Measurements from ENCODE around the gene CCNQ.

Gene CCNQ

GRCh38 chrX:153637121-153638040 is 38.4 kb upstream of the CCNQ start:
- DNase-seq (ENCODE audit: low read depth in 1 of 2, low spot score in 1 of 2): no peak

- no peak for DNase-seq (ENCODE audit: low read depth in 1 of 2, low spot score in 1 of 2)
Measured at GRCh38 chrX:153636716-153637115, 37.8 kb upstream of the CCNQ start.

DNA sequence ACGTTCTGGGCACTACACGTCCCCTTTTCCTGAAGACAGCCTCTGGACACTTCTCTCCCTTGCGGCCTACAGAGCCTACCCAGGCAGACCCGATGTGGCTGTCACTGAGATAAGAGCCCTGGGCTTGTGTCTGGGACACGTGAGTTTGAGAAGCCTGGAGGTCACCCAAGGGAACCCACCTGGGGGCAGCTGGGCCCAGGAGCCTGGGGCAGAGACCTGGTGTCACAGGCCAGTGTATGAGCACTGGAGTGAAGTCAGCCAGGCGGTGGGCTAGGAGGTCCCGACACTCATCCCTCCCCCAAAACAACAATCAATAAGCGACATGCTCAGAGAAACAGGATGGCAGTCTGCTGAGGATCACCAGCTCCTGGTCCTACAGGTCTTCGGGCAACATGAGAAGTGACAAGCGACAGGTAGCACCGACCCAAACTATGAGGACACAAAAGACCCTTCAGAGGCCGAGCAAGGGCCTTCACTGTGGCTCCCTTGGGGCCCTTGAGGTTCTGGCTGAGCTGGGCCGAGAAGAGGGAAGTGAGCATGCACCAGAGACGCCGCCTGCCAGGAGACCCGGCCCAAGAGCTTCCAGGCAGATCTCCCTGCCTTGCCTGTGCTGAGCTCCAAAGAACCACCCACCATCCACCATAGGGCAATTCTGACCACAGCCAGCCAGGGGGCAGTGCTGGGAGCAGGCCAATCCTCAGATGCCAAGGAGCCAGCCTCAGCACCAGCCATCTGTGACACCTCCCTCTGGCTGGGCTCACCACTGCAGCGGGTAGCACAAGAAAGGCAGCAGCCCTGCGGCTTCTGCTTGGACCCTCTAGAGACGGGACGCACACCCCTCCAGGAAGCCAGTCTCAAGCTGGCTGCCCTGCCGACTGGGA is 37.1 kb upstream of the CCNQ start:
- DNase-seq (ENCODE audit: low read depth in 1 of 2, low spot score in 1 of 2): no peak

DNA sequence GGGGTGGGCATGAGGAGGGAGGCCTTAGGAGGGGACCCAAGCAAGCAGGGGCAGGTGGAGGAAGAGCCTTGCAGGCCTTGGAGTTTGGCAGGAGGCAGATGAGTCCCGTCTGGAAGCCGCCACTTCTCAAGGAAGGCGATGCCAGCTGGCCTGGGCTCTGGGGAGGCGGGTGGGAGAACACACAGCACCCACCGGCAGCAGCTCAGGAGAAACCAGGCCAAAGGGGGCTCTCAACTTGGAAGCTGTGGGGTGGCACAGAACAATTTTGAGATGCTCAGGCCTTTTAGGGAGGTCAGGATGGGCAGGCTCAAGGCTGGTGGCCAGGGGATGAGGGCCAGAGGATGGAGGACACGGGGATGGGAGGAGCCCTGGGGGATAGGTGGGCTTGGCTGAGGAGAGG is 36.4 kb upstream of the CCNQ start:
- DNase-seq (ENCODE audit: low read depth in 1 of 2, low spot score in 1 of 2): no peak

DNA sequence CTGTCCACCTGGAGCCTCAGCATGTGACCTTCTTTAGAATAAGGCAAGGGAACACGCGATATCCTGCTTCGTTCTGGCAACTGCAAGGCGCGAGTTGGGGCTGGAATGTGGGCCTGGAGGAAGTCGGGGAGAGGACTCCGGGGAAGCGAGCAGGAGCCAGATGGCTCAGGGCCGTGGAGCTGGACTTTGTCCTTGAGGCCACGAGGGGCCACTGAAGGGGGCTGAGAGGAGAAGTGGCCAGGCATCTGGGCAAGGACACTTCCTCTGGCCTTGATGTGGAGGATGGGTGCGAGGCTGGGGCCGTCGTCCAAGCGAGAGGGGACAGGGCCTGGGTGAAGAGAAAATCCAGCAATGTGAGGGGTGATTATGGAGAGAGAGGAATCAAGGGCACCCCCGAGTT is 35.9 kb upstream of the CCNQ start:
- DNase-seq (ENCODE audit: low read depth in 1 of 2, low spot score in 1 of 2): no peak

DNA sequence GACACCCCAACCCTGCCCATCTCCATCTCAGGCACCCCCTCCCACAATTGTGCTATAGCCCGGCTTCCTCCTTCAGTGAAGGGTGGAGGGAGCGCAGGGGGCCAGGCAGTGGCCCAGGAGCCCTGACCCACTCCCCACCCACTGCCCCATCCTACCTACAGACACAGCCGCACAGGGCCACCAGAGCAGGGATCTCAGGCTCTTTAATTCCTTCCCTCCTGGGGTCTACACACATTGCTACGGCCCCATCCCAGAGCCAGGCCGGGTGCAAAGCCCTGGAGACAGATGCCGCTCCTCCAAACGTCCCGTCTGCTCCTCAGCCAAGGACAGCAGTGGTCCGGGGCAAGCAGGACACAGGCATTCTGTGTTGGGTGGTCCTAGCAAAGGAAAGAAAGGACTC is 35.3 kb upstream of the CCNQ start:
- DNase-seq (ENCODE audit: low read depth in 1 of 2, low spot score in 1 of 2): no peak

DNA sequence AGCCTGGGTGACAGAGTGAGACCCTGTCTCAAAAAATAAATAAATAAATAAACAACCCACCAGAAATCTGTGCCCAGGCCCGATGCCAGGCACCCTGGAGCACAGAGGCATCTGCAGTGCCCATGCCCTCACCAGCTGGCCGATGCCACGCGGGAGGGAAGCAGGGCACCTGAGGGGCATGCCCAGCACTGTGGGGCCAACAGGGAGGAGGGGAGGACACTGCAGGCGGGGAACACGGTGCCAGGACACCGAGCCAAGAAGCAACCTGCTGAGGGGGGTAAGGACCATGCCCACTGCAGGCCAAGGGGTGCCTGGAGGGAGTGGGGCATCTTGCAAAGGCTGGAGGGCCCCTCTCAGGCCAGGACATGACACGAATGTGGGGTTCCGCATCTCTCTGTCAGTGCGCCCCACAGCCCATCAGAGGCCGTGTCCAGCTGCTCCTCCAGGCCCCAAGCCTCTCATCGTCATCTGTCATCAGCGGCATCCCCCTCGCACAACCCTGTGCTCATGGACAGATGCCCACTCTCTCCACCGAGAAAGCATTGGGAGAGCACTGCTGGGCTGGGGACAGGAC is 34.8 kb upstream of the CCNQ start:
- DNase-seq (ENCODE audit: low read depth in 1 of 2, low spot score in 1 of 2): no peak

GRCh38 chrX:153633048-153633447 is 34.1 kb upstream of the CCNQ start:
- no peak for DNase-seq (ENCODE audit: low read depth in 1 of 2, low spot score in 1 of 2)

DNA sequence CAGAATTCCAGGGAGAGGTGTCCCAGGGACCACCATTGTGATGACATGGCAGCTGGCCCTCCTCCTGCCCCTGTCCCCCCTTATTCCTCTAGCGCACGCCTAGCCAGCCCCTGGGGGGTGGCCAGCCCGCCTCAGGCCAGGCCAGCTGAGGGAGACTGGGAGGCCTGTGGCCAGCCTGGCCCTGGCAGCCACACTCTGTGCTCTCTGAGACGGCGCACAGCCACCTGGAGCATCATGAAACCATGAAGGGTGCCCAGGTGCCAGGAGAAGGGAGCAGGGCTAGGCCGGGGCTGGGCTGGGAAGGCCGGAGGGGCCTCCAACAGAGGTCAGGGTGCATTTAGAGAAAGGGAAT is 33.6 kb upstream of the CCNQ start:
- DNase-seq (ENCODE audit: low read depth in 1 of 2, low spot score in 1 of 2): no peak

DNA sequence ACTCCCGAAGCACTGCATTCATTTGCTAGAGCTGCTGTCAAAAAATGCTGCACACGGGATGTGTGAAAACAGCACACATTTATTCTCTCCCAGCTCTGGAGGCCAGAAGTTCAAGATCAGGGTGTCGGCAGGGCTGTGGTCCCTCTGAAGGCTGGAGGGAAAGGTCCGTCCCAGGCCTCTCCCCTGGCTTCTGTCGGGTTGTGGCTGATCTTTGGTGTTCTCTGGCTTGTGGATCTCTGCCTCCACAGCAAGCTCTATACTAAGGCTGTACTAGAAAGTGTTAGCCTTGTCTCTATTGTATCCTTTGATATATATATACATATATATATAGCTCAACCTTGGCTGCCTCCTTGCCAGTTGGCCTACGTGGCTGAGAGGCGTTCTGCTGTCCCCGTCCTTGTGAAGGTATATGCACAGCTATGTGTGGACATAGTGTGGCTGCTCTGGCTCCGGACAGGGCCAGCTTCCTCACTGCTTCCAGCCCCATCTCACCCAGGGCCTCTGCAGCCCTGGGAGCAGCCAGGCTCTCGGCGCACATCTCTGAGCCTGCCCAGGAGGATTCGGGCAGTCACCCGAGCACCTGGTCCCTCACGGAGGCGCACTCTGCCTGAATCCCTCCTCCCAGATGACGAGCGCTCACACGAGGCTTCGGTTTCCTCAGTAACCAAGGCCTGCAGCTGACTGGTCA is 33.1 kb upstream of the CCNQ start:
- no peak for DNase-seq (ENCODE audit: low read depth in 1 of 2, low spot score in 1 of 2)

DNA sequence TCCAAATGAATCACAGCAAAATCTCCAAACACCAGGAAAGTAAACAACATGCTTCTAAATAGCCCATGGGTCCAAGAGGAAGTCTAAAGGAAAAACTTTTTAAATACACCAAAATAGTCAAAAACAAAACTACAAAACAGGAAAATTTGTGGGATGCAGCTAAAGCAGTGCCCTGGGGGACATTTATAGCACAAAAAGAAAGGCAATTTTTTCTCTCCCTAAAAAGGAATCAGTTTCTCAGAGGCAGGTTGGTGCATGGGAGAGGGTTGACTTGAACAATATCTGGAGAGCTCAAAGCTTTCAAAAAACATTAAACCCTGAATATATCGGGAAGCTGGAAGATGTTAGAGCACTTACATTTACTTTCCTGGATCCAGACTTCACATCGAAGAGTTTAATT is 32.4 kb upstream of the CCNQ start:
- DNase-seq (ENCODE audit: low read depth in 1 of 2, low spot score in 1 of 2): no peak

- no peak for DNase-seq (ENCODE audit: low read depth in 1 of 2, low spot score in 1 of 2)
Measured at GRCh38 chrX:153628665-153629064, 29.7 kb upstream of the CCNQ start.

DNA sequence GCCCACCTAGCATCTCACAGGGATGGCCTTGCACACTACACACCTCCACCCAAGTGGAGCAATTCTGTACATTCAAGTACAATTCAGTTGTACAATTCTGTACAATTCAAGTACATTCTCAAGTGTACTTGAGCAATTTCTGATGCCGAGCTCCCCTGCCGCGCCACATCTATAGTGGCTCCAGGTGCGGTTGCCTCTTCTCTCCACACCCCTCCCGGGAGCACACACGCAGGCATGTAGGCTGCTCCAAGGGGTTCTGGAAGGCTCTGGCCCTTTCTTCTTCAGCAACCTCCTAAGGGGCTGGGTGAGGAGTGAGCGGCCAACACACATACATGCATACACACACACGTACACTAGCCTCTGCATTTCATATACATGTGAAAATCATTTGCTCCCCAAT is 29.2 kb upstream of the CCNQ start:
- DNase-seq (ENCODE audit: low read depth in 1 of 2, low spot score in 1 of 2): no peak

GRCh38 chrX:153627675-153628111 is 28.8 kb upstream of the CCNQ start:
- no peak for DNase-seq (ENCODE audit: low read depth in 1 of 2, low spot score in 1 of 2)

DNA sequence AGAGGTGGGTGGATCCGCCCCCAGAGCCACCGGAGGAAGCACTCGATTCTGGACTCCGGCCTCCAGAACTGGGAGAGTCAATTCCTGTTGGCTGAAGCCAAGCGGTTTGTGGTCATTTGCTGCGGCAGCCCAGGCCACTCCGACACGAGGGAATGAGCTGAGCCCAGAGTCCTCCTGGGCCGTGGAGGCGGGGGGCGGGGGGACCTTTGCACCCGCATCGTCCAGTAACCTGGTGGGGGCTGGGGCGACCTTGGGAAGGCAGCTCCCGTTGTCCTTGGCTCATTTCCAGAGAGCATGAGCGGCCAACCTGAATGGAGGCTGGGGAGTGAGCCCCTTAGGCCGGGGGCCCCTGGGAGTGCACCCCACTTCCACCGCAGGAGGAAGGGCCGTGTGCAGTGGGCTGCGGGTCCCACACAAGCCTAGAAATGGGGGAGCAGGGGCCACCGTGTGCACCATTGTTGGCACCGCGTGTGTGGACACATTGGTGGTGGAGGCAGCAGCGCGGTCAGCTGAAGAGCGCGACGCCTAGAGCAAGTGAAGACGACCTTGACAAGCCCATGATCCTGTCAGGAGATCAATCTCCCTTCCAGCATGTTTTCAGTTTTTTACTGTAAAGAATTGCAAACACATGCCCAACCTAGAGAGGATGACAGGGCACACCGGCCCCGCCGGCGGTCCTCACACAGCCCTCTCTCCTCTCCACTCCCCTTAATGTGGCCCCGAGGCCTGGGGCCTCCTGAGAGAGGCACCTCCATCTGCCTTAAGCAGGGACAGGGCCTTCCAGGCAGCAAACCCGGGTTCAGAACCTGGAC is 28.1 kb upstream of the CCNQ start:
- no peak for DNase-seq (ENCODE audit: low read depth in 1 of 2, low spot score in 1 of 2)

DNA sequence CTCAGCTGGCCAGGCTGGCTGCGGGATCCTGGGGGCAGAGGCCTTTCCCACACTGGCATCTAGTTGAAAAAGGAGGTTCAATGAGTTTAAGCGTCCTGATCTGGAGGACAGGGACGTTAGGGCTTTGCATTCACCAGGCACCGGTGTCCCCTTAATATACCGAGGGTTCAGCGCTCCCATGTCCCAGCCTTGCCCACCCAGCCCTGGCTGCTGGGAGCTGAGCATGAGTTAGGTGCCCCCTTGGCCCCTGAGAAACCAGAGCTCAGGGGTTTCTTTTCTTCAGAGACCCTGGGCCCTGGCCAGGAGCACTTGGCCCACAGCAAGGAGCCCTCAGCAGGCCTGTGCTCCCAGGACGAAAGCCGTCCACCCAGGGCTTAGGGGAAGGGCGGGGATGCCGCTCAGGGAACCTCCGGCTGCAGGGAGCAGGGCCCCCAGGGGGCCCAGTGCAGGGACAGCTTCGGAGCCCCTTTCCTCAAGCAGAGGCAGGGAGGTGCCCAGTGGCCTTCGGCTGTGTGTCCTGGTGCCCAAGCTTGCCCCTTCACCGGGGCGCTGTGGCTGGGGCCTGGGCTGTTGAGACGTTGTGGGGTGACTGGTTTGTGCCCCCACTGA is 27.2 kb upstream of the CCNQ start:
- no peak for DNase-seq (ENCODE audit: low read depth in 1 of 2, low spot score in 1 of 2)

DNA sequence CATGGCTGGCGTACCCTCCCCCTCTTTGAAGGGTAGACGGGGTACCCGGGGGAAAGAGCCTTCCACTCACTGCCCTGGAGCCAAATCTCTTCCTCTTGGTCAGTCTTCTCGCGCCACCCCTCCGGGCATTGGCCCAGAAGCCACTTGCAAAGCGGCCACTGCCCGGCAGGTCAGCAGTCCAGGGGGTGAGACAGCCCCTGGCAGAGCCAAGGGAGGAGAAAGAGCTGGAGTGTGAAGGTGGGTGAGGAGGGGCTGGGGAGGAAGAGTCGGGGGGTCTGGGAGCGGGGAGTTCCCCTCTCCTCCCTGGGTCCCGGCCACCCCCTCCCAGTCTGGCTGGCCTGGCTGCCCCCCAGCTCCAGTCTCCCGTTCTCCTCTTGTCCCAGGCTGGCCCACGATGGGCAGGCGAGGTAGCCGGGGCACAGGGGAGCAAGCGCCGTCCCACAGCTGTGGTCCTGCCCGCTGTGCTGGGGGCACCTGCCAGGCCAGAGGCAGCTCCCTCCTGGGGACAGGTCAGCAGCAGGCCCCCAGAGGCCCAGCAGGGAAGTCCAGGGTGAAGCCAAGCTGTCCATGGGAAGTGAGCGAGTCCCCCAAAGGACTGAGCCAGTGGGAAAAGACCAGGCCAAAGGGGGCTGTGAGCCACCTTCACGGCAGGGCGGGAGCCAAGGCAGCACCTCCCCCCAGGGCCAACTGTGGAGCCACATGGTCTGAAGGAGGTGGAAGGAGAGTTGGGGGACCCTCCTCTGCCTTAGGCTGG is 26.5 kb upstream of the CCNQ start:
- DNase-seq (ENCODE audit: low read depth in 1 of 2, low spot score in 1 of 2): no peak

DNA sequence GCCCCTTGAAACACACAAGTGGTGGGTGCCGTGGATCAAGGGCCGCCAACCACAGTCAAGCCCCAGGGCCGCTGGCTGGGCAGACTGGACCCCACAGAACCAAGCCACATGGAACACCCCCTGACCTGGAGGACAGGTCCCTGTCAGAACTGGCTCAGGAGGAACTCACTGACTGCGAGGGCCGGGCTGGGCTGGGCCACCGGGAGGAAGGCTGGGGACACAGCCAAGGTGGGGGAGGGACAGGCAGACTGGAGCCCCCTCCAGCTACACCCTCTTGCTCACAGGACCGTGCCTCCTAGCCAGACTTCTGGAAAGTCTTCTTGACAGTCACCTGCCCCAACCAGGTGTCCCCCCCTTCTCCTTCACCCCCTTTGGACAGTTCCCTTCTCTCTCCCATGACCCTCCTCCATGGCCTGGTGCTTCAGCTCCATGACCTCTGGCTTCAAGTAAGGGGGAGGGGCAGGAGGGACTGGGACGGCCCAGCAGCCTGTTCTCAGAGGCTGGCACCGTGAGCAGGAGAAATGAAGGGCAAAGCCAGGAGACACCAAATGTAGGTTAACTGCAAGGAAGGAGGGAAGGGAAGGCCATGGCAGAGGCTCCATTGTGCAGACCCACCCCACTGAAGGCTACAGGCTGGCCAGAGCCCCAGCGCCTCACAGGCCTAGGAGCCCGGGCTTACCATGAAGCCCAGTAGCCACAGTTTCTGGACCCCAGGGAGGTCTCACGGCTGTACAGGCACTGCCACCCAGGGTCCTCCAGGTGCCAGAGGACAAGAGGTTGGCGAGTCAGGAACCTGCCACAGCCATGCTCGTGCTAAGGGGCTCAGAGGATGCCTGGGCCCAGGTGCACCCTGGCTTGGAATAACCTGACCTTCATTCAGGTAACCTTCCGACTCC is 25.5 kb upstream of the CCNQ start:
- no peak for DNase-seq (ENCODE audit: low read depth in 1 of 2, low spot score in 1 of 2)

Data from stimulated activated CD4-positive, alpha-beta T cell treated with anti-CD3 and anti-CD28 coated beads, Interleukin-15, amount 100 ng/mL, for 1 hour (primary cell).